H9 (cell line): ENCODE measurements around the gene KCNA3. TPM values are rescaled to one million over a fixed set of nuclear protein-coding genes. Genes with fewer than 3 reads are reported as not detected.

Experiments
- DNase-seq: peaks from one replicate; pipeline ENCODE4 v3.0.0-alpha.2; 2017
- H2AFZ ChIP-seq: one replicate; pipeline ENCODE4 v1.6.1; 2013; ENCODE audit warnings: mild to moderate bottlenecking, low read length, control low read depth, moderate library complexity
- H2AK5ac ChIP-seq: 2 replicates; pipeline ENCODE4 v1.6.1; 2013; ENCODE audit warnings: low read length, control low read depth, mixed read lengths; ENCODE audit not compliant: insufficient read length
- H2BK120ac ChIP-seq: one replicate; pipeline ENCODE4 v1.6.1; 2013; ENCODE audit warnings: low read depth, mild to moderate bottlenecking, low read length, control low read depth, inconsistent platforms; ENCODE audit not compliant: poor library complexity, severe bottlenecking
- H2BK12ac ChIP-seq: 2 replicates; pipeline ENCODE4 v1.6.1; 2013; ENCODE audit warnings: low read length, control low read depth, mixed read lengths, low read depth; ENCODE audit not compliant: insufficient read length
- H2BK15ac ChIP-seq: 2 replicates; pipeline ENCODE4 v1.6.1; 2013; ENCODE audit warnings: low read depth, low read length, control low read depth
- H2BK20ac ChIP-seq: one replicate; pipeline ENCODE4 v1.6.1; 2013; ENCODE audit warnings: low read depth, mild to moderate bottlenecking, low read length, control low read depth, inconsistent platforms; ENCODE audit not compliant: poor library complexity, severe bottlenecking
- H2BK5ac ChIP-seq: 2 replicates; pipeline ENCODE4 v1.6.1; 2013; ENCODE audit warnings: low read length, control low read depth, mixed read lengths; ENCODE audit not compliant: insufficient read length
- H3K14ac ChIP-seq: 2 replicates; pipeline ENCODE4 v1.6.1; 2013; ENCODE audit warnings: low read length, control low read depth; ENCODE audit not compliant: insufficient read depth
- H3K18ac ChIP-seq: 2 replicates; pipeline ENCODE4 v1.6.1; 2013; ENCODE audit warnings: low read depth, mild to moderate bottlenecking, mixed read lengths, low read length, control low read depth; ENCODE audit not compliant: insufficient read length
- H3K23ac ChIP-seq: 2 replicates; pipeline ENCODE4 v1.6.1; 2013; ENCODE audit warnings: low read length, control low read depth, mixed read lengths, low read depth; ENCODE audit not compliant: insufficient read length
- H3K23me2 ChIP-seq: 2 replicates; pipeline ENCODE4 v1.6.1; 2013; ENCODE audit warnings: low read depth, mild to moderate bottlenecking, mixed read lengths, low read length, control low read depth; ENCODE audit not compliant: insufficient read length, poor library complexity, severe bottlenecking
- H3K27ac ChIP-seq: 2 replicates; pipeline ENCODE4 v1.5.1; 2013; ENCODE audit warnings: low read length, control low read depth, mixed read lengths, low read depth; ENCODE audit not compliant: insufficient read length
- H3K27me3 ChIP-seq: 2 replicates; pipeline ENCODE4 v1.6.1; 2013; ENCODE audit warnings: low read length, control low read depth, inconsistent platforms; ENCODE audit not compliant: insufficient read depth
- H3K4ac ChIP-seq: 2 replicates; pipeline ENCODE4 v1.6.1; 2013; ENCODE audit warnings: low read depth, mild to moderate bottlenecking, control low read depth, inconsistent platforms, low read length, moderate library complexity
- H3K4me1 ChIP-seq: 2 replicates; pipeline ENCODE4 v1.6.1; 2013; ENCODE audit warnings: low read length, control low read depth, inconsistent platforms; ENCODE audit not compliant: insufficient read depth
- H3K4me2 ChIP-seq: 2 replicates; pipeline ENCODE4 v1.6.1; 2013; ENCODE audit warnings: low read length, control low read depth, mixed read lengths; ENCODE audit not compliant: insufficient read length, insufficient read depth
- H3K56ac ChIP-seq: 2 replicates; pipeline ENCODE4 v1.6.1; 2013; ENCODE audit warnings: low read depth, mild to moderate bottlenecking, mixed read lengths, low read length, control low read depth; ENCODE audit not compliant: insufficient read length
- H3K79me1 ChIP-seq: 2 replicates; pipeline ENCODE4 v1.6.1; 2013; ENCODE audit warnings: low read depth, mild to moderate bottlenecking, moderate library complexity, low read length, control low read depth, inconsistent platforms; ENCODE audit not compliant: insufficient read depth, poor library complexity, severe bottlenecking
- H3K79me2 ChIP-seq: 2 replicates; pipeline ENCODE4 v1.6.1; 2013; ENCODE audit warnings: low read length, control low read depth, inconsistent platforms; ENCODE audit not compliant: insufficient read depth
- H3K9ac ChIP-seq: 2 replicates; pipeline ENCODE4 v1.6.1; 2013; ENCODE audit warnings: low read length, control low read depth, mixed read lengths; ENCODE audit not compliant: insufficient read length; ENCODE audit errors: extremely low read depth
- H3K9me3 ChIP-seq: one replicate; pipeline ENCODE4 v1.6.1; 2013; ENCODE audit warnings: low read depth, low read length, inconsistent platforms; ENCODE audit not compliant: control insufficient read depth
- H3T11ph ChIP-seq: one replicate; pipeline ENCODE4 v1.6.1; 2013; ENCODE audit warnings: mild to moderate bottlenecking, low read length, control low read depth, inconsistent platforms
- H4K20me1 ChIP-seq: one replicate; pipeline ENCODE4 v1.6.1; 2013; ENCODE audit not compliant: control insufficient read depth, insufficient read length, insufficient read depth
- H4K5ac ChIP-seq: 2 replicates; pipeline ENCODE4 v1.6.1; 2013; ENCODE audit warnings: low read depth, mild to moderate bottlenecking, mixed read lengths, low read length, control low read depth; ENCODE audit not compliant: insufficient read length
- H4K8ac ChIP-seq: replicated peaks from 2 replicates; pipeline ENCODE4 v1.6.1; 2013; ENCODE audit warnings: low read length, control low read depth, mixed read lengths, low read depth; ENCODE audit not compliant: insufficient read length
- H4K91ac ChIP-seq: 2 replicates; pipeline ENCODE4 v1.6.1; 2013; ENCODE audit warnings: low read depth, mild to moderate bottlenecking, moderate library complexity, mixed read lengths, low read length, control low read depth; ENCODE audit not compliant: insufficient read length
- H3K27ac Mint-ChIP-seq, 3 experiments: 2 replicates in 2 of 3; 3 replicates in 1 of 3; pipeline ENCODE4 v1.8.0; 2020 to 2021; ENCODE audit warnings: mixed read lengths in 3 of 3, mild to moderate bottlenecking in 1 of 3, moderate library complexity in 1 of 3
- H3K27me3 Mint-ChIP-seq: 2 replicates; pipeline ENCODE4 v1.8.0; 2021; ENCODE audit warnings: low read depth, mild to moderate bottlenecking, moderate library complexity, mixed read lengths
- H3K36me3 Mint-ChIP-seq, 3 experiments: 2 replicates in 2 of 3; 3 replicates in 1 of 3; pipeline ENCODE4 v1.8.0; 2020 to 2021; ENCODE audit warnings: low read depth in 3 of 3, mixed read lengths in 3 of 3; ENCODE audit not compliant: insufficient read depth in 1 of 3
- H3K4me1 Mint-ChIP-seq, 2 experiments: 2 replicates each; pipeline ENCODE4 v1.8.0; 2020; ENCODE audit warnings: mixed read lengths in 2 of 2
- H3K4me3 Mint-ChIP-seq, 2 experiments: 2 replicates in 1 of 2; 3 replicates in 1 of 2; pipeline ENCODE4 v1.8.0; 2020 to 2021; ENCODE audit warnings: mild to moderate bottlenecking in 2 of 2, mixed read lengths in 2 of 2, moderate library complexity in 1 of 2
- H3K9me3 Mint-ChIP-seq, 2 experiments: 2 replicates in 1 of 2; 3 replicates in 1 of 2; pipeline ENCODE4 v1.8.0; 2020; ENCODE audit warnings: mild to moderate bottlenecking in 2 of 2, mixed read lengths in 2 of 2, moderate library complexity in 1 of 2
- WGBS: extraction: QIAGEN DNeasy Blood & Tissue Kit; methylation state at CpG from one replicate; pipeline ENCODE4 v1.1.7; 2013; ENCODE audit warnings: missing lambda C conversion rate, low lambda C conversion rate, mixed read lengths; ENCODE audit not compliant: insufficient read length; ENCODE audit errors: extremely low coverage; 5-methylcytosine and 5-hydroxymethylcytosine counted together
- total RNA-seq: library from RNA; stranded (reverse); gene quantifications from 2 replicates; pipeline ENCODE4 v1.2.1, GENCODE V29; 2021
- TF ChIP-seq, protein P1 (sequence below): fragments of 200-600 bp; sonication (generic); conservative IDR thresholded peaks from 3 replicates; pipeline ENCODE4 v1.8.0; 2021; ENCODE audit warnings: antibody characterized with exemption, mild to moderate bottlenecking

Gene KCNA3
- total RNA-seq, 1 experiment from 2014 or later = 0.92 TPM

DNA sequence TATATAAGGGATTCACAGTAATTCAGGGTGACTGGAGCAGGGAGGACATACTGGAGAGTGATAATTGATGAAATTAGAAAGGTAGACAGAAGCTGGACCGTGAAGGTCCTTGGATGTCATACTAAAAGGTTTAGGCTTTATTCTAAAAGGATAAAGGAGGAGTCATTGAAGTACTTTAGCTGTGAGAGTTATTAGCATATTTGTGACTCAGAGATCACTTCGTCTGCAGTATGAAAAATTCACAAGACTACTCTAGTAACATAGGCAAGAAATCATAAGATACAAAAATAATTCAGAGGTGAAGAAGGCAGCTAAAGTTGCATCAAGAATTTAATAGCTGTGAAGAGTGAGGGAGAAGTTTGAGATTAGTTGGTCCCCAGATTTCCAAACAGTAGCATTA lies 26.3 kb downstream of the KCNA3 start:
- H2BK12ac ChIP-seq = no peak overlapping the region
- H4K8ac ChIP-seq = no peak overlapping the region
- H4K5ac ChIP-seq = no peak overlapping the region
- no peaks in the 10 kb centered on the region for H3K23me2 ChIP-seq
- H3K79me2 ChIP-seq = no peaks in the 10 kb centered on the region
- no peak overlapping the region for H2BK20ac ChIP-seq
- no peak overlapping the region for H3K4me3 Mint-ChIP-seq
- WGBS = no CpG with 5 or more reads among the region's 2 CpGs
- H3K9me3 ChIP-seq = no peaks in the 10 kb centered on the region
- H3K4me1 Mint-ChIP-seq = no peaks in the 10 kb centered on the region
- H3K27ac ChIP-seq = no peak overlapping the region
- DNase-seq = no peak
- H2BK120ac ChIP-seq = no peak overlapping the region
- TF ChIP-seq, protein P1, sequence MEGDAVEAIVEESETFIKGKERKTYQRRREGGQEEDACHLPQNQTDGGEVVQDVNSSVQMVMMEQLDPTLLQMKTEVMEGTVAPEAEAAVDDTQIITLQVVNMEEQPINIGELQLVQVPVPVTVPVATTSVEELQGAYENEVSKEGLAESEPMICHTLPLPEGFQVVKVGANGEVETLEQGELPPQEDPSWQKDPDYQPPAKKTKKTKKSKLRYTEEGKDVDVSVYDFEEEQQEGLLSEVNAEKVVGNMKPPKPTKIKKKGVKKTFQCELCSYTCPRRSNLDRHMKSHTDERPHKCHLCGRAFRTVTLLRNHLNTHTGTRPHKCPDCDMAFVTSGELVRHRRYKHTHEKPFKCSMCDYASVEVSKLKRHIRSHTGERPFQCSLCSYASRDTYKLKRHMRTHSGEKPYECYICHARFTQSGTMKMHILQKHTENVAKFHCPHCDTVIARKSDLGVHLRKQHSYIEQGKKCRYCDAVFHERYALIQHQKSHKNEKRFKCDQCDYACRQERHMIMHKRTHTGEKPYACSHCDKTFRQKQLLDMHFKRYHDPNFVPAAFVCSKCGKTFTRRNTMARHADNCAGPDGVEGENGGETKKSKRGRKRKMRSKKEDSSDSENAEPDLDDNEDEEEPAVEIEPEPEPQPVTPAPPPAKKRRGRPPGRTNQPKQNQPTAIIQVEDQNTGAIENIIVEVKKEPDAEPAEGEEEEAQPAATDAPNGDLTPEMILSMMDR = no peak
- H3K9ac ChIP-seq = no peak overlapping the region
- H3K27ac Mint-ChIP-seq = no peak overlapping the region
- H2BK5ac ChIP-seq = no peak overlapping the region
- H4K20me1 ChIP-seq = no peaks in the 10 kb centered on the region
- H3K27me3 ChIP-seq = no peaks in the 10 kb centered on the region
- H4K91ac ChIP-seq = no peak overlapping the region
- no peaks in the 10 kb centered on the region for H3K36me3 Mint-ChIP-seq
- H3K23ac ChIP-seq = no peak overlapping the region
- no peaks in the 10 kb centered on the region for H3K9me3 Mint-ChIP-seq
- H3K79me1 ChIP-seq = no peaks in the 10 kb centered on the region
- no peak overlapping the region for H3K18ac ChIP-seq
- no peak overlapping the region for H2AFZ ChIP-seq
- no peak overlapping the region for H2AK5ac ChIP-seq
- no peak overlapping the region for H3K56ac ChIP-seq
- no peaks in the 10 kb centered on the region; the same call in 1 of the 2 replicates for H3K27me3 Mint-ChIP-seq
- no peak overlapping the region for H3K4ac ChIP-seq
- H3T11ph ChIP-seq = no peak overlapping the region
- no peak overlapping the region for H2BK15ac ChIP-seq
- no peak overlapping the region for H3K14ac ChIP-seq
- no peaks in the 10 kb centered on the region for H3K4me1 ChIP-seq
- no peak overlapping the region for H3K4me2 ChIP-seq
